ENCODE data around the gene SNX7.

DNA sequence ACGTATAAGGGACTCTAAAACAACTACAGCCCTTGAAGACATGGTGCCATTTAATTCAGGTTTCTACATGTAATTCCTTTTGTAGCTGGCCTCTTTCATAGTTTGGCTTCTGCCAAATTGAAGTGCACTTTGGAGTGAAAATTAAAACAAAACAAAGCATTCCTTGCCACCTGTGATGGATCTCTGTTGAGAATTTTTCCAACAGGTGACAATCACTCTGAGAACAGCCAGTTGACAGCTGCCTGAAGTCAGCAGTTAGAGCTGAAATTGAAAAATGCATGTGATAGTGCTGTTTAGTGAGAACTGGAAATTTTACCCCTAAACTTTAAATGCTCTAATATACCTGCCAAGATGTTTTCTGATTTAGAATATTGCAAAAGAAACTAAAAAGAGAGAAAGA, 134.5 kb downstream of the SNX7 start:
- TF ChIP-seq, protein P1, sequence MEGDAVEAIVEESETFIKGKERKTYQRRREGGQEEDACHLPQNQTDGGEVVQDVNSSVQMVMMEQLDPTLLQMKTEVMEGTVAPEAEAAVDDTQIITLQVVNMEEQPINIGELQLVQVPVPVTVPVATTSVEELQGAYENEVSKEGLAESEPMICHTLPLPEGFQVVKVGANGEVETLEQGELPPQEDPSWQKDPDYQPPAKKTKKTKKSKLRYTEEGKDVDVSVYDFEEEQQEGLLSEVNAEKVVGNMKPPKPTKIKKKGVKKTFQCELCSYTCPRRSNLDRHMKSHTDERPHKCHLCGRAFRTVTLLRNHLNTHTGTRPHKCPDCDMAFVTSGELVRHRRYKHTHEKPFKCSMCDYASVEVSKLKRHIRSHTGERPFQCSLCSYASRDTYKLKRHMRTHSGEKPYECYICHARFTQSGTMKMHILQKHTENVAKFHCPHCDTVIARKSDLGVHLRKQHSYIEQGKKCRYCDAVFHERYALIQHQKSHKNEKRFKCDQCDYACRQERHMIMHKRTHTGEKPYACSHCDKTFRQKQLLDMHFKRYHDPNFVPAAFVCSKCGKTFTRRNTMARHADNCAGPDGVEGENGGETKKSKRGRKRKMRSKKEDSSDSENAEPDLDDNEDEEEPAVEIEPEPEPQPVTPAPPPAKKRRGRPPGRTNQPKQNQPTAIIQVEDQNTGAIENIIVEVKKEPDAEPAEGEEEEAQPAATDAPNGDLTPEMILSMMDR (IDR thresholded peaks at IDR 0.05) = no peak
- TF ChIP-seq, protein P2, sequence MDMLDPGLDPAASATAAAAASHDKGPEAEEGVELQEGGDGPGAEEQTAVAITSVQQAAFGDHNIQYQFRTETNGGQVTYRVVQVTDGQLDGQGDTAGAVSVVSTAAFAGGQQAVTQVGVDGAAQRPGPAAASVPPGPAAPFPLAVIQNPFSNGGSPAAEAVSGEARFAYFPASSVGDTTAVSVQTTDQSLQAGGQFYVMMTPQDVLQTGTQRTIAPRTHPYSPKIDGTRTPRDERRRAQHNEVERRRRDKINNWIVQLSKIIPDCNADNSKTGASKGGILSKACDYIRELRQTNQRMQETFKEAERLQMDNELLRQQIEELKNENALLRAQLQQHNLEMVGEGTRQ (IDR thresholded peaks at IDR 0.05) = no peak
- TF ChIP-seq CEBPB (IDR thresholded peaks at IDR 0.05) = no peak
- TF ChIP-seq POLR2A (IDR thresholded peaks at IDR 0.05; ENCODE audit: low read length) = no peak

Measured in A549 (cell line).